ENCODE measurements around the gene PPP1CC.

DNA sequence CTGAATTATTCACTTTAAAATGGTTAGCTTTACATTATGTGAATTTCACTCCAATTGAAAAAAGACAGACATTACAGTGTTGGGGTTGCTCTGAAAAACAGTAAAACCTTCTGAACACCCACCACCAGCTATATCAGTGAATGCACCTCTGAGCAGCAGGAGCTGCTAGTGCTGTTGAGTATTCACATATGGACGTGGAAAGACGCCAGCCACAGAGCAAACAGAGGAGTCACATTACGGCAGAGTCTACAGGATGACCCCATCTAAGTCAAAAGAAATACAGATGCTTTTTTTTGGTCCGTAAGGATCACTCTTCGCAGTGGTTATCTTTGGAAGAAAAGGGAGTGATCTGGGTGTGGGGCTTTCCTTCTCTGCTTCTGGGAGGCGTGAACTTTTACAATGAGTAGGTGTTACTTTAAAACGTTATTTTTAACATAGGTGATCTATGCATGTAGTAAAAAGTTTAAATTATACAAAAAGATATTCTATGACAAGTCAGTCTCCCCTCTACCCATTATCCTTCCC is 58.3 kb downstream of the PPP1CC start:
- TF ChIP-seq, protein P1, sequence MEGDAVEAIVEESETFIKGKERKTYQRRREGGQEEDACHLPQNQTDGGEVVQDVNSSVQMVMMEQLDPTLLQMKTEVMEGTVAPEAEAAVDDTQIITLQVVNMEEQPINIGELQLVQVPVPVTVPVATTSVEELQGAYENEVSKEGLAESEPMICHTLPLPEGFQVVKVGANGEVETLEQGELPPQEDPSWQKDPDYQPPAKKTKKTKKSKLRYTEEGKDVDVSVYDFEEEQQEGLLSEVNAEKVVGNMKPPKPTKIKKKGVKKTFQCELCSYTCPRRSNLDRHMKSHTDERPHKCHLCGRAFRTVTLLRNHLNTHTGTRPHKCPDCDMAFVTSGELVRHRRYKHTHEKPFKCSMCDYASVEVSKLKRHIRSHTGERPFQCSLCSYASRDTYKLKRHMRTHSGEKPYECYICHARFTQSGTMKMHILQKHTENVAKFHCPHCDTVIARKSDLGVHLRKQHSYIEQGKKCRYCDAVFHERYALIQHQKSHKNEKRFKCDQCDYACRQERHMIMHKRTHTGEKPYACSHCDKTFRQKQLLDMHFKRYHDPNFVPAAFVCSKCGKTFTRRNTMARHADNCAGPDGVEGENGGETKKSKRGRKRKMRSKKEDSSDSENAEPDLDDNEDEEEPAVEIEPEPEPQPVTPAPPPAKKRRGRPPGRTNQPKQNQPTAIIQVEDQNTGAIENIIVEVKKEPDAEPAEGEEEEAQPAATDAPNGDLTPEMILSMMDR (IDR thresholded peaks at IDR 0.05): no peak
- no peak for TF ChIP-seq POLR2A (IDR thresholded peaks at IDR 0.05)
